MM.1S (cell line): ENCODE results near the gene DACT2.

Source experiments
- EZH2 ChIP-seq: fragments of 300-600 bp; sonication (generic); optimal IDR thresholded peaks from 2 replicates; pipeline ENCODE3; 2017; ENCODE audit warnings: low read depth, mild to moderate bottlenecking, antibody characterized with exemption, low read length, mixed read lengths
- EZH2phosphoT487 ChIP-seq: fragments of 300-600 bp; sonication (generic); IDR thresholded peaks from 2 replicates; pipeline ENCODE4 v1.6.1; 2018; ENCODE audit warnings: antibody characterized with exemption, low read length

DNA sequence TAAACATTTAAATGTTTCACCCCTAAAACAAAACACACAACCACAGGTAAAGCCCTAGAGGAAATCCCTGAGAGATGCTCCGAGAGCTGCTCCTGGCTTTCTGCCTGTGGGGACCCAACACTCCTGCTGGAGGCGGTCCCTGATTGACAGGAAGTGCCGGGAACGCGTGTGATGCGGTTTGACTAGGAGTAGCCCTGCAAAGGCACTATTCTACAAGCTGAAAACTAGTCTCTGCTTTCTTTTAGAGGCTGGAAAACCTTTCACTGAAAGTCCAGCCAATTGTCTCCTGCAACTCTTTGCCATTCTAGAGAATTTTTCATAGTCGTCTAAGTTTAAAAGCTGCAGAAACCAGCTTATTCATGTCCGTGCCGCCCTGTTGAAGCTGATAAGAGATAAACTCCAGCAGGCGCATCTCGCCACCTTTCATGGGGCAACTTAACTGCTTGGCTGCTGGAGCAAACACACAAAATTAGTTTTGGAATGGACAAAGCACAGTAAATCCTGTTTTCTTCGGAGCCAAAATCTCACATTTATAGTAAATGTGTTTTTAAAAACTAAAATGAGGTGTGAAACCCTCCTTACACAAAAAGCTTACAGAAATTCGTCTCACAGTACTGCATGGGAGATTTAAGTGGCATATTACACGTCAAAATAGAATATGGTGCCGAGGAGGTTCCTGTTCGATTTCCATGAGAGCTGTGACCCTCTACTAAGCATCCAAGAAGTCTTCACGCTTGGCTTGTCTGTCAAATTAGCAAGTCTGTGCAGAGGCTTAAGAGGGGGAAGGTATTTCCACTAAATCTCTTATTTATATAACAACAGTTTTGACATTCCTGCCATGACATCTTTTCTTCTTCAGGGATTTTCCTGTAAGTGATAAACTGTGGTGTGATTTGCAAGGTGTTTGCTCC is 46.9 kb downstream of the DACT2 start:
- TF ChIP-seq EZH2phosphoT487, result no peak
- no peak for TF ChIP-seq EZH2
